ENCODE data around the gene CDHR3. TPM values are rescaled to one million over a fixed set of nuclear protein-coding genes. Genes with fewer than 3 reads are reported as not detected.

The CDHR3 gene
- total and polyA plus RNA-seq, 2 donors (not counting 3 experiments of a cell fraction or from before 2014, with no cell fraction given), result 0.46 to 2.3 TPM

- no peak overlapping the region for H2AFZ ChIP-seq (ENCODE audit: low read depth, low read length)
- H3K9me3 ChIP-seq (replicated peaks; ENCODE audit: control insufficient read depth, insufficient read depth, low read length), result no peaks in the 10 kb centered on the region
- dilution Hi-C loops (cut with MboI; ENCODE audit: extremely low pct_ligation_motif_present, low sequenced_read_pairs) (loop anchor here (25.0 kb wide), 1 partner anchor 250 kb away; no protein-coding TSS in a partner anchor), intact Hi-C loops (cut with micrococcal nuclease) (no loop called here)
- no peak for FAIRE-seq
- no peak for DNase-seq (ENCODE audit: low read depth, low spot score)
- H3K9ac ChIP-seq (replicated peaks; ENCODE audit: extremely low read depth, insufficient read depth, low read length), result no peak overlapping the region
- peaks cover 2% of the 10 kb centered on the region for H3K4me1 ChIP-seq (ENCODE audit: control insufficient read depth, extremely low read depth, insufficient read depth, low read length)
- no peak overlapping the region for H3K27ac ChIP-seq (ENCODE audit: insufficient read depth, low read depth, low read length)
- H3K27me3 ChIP-seq (ENCODE audit: control insufficient read depth in 2 of 2, insufficient read depth in 2 of 2, low read length in 2 of 2), result peaks cover 15 to 24% of the 10 kb centered on the region in 2 experiments
- H3K9me1 ChIP-seq (replicated peaks; ENCODE audit: control insufficient read depth, extremely low read depth, insufficient read depth, low read length), result no peaks in the 10 kb centered on the region
- H3K36me3 ChIP-seq (ENCODE audit: control insufficient read depth in 2 of 2, extremely low read depth in 1 of 2, insufficient read depth in 2 of 2, low read length in 2 of 2), result no peaks in the 10 kb centered on the region
- ChIA-PET CTCF (interaction anchor here (0.9 to 6.2 kb wide), 3 partner anchors 16 to 360 kb away, joined by 3 to 66 read pairs (median 6); no protein-coding TSS in a partner anchor), POLR2A (no interaction called here)
- TF ChIP-seq GATA2 (IDR thresholded peaks at IDR 0.05; ENCODE audit: insufficient read depth, insufficient read length, low read depth, low read length) (no peak), MAX (IDR thresholded peaks at IDR 0.05; ENCODE audit: insufficient read depth, insufficient read length) (no peak), MYC (IDR thresholded peaks at IDR 0.05; ENCODE audit: low read depth, low read length) (no peak), JUN (IDR thresholded peaks at IDR 0.05; ENCODE audit: borderline replicate concordance, insufficient read depth, insufficient read length, low read depth) (no peak), POLR2A (IDR thresholded peaks at IDR 0.05; ENCODE audit: low read depth, low read length) (no peak), POLR2AphosphoS5 (IDR thresholded peaks at IDR 0.05; ENCODE audit: insufficient read depth, low read depth, low read length) (no peak), CTCF (IDR thresholded peaks at IDR 0.05; ENCODE audit: extremely low read depth in 1 of 2, insufficient read depth in 1 of 2, low read depth in 1 of 2, low read length in 2 of 2) (no peak), FOS (IDR thresholded peaks at IDR 0.05; ENCODE audit: borderline replicate concordance, insufficient read depth, low read length) (no peak), EZH2 (IDR thresholded peaks at IDR 0.05; ENCODE audit: borderline replicate concordance, low read depth, low read length, severe bottlenecking) (no peak)
- no peaks in the 10 kb centered on the region for H4K20me1 ChIP-seq (replicated peaks; ENCODE audit: control insufficient read depth, extremely low read depth, insufficient read depth, low read length)
- H3K4me3 ChIP-seq (replicated peaks in 1 of 3; ENCODE audit: insufficient read depth in 1 of 3, low read depth in 1 of 3, low read length in 3 of 3), result no peak overlapping the region
- no peak overlapping the region for H3K4me2 ChIP-seq (ENCODE audit: insufficient read depth, low read length)
- no TSS peak for BruUV-seq (replicated peaks)
- no peaks in the 10 kb centered on the region for H3K79me2 ChIP-seq (ENCODE audit: control insufficient read depth, insufficient read depth, low read length)
These were observed 49.1 kb downstream of the CDHR3 start for GRCh38 chr7:106012184-106012583.

Data from endothelial cell of umbilical vein (primary cell).